ENCODE data around the gene USP25.

GRCh38 chr21:15729346-15729673 is 472 bp upstream of the USP25 start:
- no peak for TF ChIP-seq TEAD4 (IDR thresholded peaks at IDR 0.05)
- TF ChIP-seq EGR1 (IDR thresholded peaks at IDR 0.05), result no peak
- TF ChIP-seq REST (IDR thresholded peaks at IDR 0.05; ENCODE audit: low read depth), result no peak
- TF ChIP-seq EP300 (IDR thresholded peaks at IDR 0.05; ENCODE audit: borderline replicate concordance), result no peak

Measured in Ishikawa (cell line).